NCI-H2107 treated with DMSO at 0.1 percent for 48 hours (cell line): ENCODE results near the gene FGF6.
"Not testable (repeated sequence)": the region's sequence is repeated elsewhere in the genome, so short reads cannot be mapped to it uniquely, and the experiment has no call there.

Source experiments
- DNase-seq: peaks from one replicate; lab custom pipeline; 2025; ENCODE audit not compliant: unreplicated experiment; lab: John Stamatoyannopoulos, UW

FGF6 gene, protein sequence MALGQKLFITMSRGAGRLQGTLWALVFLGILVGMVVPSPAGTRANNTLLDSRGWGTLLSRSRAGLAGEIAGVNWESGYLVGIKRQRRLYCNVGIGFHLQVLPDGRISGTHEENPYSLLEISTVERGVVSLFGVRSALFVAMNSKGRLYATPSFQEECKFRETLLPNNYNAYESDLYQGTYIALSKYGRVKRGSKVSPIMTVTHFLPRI

DNA sequence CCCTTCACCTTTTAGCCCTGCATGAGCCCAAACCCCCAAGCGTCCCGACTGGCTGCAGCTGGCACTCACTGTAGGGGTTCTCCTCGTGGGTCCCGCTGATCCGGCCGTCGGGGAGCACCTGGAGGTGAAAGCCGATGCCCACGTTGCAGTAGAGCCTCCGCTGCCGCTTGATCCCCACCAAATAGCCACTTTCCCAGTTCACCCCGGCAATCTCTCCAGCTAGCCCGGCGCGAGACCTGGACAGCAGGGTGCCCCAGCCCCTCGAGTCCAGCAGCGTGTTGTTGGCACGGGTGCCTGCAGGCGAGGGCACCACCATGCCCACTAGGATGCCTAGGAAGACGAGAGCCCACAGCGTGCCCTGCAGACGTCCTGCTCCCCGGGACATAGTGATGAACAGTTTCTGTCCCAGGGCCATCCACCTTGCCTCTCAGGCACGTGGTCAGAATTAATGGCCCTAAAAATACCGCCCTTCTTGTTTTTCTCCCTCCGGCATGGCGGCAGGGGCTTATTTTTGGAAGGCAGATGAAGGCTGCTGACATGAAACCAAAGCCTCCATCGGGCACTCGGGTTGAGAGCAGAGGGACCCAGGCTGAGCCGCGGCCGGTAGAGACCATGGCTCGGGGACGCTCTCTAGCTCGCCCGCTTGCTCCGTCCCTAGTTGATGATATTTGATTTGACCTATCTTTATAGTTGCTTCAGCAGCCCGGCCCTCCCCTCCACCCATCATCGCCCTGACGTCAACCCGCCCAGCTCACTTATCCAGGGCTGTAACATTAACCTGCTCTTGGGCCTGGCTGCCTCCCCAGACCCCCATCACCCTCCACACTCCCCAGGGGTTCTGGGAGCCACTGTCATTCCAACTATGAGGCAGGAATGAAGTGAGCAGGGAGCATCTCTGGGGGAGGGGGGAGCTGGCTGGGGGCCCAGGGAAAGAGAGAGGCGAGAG, at the start of gene FGF6:
Gene FGF6 (minus strand): TSS at position 660 of the 946 bp plus-strand sequence. CDS start 245 bp downstream, at position 415.
- DNase-seq, result no peak

DNA sequence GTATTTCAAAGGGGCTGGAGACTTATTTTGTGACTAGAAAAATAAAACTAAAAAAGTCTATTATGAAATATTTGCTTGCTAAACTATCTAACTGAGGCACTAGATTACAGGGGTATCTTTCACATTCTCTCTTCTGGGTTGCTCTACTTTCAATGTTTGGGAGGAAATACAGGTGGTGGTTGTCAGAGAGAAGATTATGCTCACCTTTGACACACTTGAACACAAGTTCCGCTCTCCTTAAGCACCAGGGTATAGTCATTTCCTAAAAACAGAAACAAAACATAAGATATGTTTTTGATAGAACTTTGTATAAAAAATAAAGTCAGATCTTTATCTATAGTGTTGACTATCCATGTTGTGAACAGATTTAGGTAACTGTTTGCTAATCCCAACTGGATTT, 45.4 kb upstream of the FGF6 start:
- DNase-seq, result no peak

DNA sequence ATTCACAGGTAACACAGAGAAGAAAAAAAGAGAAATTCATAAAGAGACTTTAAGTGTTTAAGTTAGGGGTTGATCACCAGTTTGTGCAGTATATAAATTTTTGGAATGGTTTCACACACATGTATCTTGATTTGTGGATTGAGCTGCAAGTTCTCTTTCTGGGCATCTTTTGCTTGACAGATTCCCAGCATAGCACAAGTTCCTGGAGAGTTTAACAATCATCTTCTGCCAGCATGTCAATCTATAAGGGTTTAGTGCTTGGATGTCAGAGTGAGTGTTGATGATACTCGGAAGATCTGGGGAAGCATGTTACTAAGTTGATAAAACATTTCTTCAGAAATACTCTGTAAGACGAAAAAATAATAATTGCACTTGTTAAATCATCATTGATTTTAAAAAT, 43.9 kb upstream of the FGF6 start:
- DNase-seq, result no peak

DNA sequence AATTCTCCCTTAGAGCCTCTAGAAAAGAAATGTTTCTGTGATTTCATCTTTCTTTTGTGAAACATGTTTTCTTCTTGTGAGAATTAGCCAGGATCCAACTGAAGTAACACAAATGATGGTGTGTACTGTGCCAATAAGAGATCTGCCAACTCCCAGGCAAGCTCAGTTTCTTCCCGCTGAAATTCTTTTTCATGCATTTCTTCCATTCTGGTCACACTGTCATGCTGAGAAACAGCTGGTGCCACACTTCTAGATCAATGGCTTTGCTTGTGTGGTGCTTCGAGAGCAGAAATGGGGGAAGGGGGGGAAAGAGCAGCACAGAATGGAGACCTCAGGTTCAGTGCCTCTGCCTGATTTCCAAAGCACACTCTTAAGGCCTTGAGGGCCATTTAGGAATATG, 41.4 kb upstream of the FGF6 start:
- no peak for DNase-seq

DNA sequence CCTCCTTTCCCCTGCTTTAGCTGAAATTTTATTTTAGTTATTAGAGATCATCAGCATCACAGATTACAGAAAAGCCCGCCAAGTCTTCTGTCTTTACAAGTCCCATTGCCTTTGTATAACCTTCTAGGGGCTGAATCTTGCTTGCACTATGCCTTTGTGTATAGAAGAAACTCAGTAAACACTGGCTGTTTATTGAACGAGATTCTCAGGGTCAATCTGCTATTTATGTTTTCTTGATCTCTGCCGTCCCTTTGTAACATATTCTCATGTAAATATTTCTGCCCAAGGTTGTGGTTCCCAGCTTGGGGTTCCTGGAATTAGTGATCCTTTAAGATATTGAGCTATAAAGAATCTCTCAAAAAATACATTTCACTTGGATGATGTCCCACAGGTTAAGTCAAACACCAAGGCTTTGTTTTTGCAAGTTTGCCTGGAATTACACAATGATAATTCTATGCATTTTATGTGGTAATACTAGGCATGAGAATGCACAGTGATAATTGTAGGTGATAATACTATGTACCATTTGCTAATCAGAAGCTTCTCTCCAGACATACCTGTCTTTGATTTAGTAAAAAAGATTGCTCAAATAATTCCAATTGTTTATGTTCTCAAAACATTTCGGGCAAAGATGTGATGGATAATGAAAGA, 40.6 kb upstream of the FGF6 start:
- DNase-seq, result no peak

DNA sequence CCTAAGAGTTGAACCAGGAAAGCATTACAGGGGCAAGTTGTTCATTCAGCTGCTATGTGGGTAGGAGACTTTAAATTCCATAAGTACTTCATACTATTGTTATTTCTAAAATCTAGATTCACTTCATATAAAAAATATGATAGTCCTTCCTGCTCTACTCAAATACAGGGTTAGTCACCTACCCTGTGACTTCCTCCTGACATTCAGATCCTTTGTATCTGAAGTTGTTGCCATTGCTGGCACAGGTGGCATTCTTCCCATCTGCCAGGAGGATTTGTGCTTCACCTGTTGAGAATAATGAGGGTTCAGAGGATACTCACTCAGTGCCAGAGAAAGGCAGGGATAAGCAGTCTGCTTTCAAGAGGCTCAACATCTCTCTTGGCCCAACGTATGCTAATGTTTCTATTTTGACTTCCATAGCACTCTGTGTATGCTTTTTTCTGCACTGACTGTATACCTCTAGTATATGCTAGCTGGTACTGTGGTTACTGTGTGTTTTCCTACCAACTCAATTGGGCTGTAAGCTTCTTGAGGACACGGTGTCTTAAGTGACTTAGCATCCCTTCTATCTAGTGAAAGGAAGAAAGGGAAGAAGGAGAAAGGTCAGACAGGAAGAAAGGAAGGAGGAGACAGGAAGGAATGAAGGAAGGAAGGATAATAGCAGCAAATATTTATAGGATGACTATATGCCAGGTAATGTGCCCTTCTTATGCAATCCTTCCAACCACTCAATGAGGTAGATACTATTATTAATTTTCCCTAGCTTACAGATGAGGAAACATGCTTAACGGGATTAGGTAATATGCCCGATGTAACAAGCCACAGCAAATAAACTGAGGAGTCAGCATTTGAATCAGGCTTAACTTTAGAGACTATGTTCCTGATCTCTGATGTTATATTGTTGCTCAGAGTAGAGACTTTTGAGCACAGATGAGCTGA, 38.5 kb upstream of the FGF6 start:
- DNase-seq, result peak; percentile 50

DNA sequence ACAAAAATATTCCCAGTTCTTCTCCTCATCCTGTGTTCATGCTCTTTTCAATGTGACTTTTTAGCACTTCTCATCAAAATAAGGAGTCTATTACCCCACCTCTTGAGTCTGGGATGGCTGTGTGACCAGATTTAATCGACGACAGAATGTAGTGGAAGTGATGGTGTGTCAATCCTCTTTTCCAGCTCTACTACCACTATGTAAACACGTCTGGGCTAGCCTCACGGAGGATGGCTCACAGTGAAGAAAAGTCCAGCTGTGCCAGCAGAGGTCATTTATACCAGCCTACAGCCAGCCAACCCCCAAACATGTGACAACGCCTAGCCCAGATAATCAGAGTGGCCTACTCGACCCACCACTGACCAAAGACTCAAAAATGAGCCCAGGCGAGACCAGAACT, 37.3 kb upstream of the FGF6 start:
- no peak for DNase-seq

DNA sequence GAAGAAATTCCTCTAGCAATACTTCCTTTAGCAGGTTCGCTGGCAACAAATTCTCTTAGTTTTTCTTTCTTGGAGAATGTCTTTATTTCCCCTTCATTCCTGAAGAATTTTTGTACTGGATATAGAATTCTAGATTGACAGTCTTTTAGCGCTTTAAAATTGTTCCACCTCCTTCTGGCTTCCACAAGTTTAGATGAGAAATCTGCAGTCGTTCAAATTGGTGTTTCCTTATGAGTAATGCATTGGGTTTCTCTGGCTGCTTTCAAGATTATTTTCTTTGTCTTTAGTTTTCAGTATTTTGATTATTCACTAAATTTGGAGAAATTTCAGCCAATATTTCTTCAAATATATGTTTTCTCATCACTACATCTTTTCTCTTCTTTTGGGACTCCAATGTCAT, 33.3 kb upstream of the FGF6 start:
- no peak for DNase-seq

DNA sequence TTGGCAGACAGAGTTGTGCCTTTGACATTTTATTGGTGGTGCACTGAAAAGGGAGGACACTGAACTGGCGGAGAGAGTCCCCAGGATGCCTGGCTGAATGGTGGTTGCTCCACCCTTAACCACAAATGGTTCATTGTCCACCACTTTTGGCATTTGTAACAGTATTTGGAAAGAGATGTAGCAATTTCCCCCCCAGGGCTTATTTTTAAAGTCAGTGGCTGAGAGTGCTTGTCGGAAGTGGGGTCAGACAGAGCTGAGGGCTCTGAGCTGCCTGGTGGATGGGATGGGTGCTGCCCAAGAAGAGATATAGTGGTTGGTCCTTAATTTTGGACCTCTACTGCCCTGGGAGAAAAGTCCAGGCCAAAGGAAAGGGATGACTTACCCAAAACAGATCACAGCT, 31.5 kb upstream of the FGF6 start:
- no peak for DNase-seq

DNA sequence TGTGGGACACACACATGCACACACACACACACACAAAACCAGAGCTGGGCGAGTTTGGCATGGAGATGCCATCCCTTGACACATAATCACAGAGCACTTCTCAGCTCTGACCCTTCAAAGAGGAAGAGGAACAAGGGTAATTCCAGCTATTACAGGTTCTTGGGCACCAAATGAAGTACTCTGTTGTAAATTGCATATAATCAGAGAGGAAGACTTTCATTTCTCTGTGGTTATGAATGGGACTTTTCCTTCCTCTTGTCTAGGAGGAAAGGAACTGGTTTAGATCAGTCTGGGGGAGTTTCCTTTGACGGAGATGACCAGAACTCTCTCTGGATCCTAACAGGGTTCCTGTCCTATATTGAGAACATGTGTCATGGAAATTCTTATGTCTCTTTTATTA, 26.4 kb upstream of the FGF6 start:
- no peak for DNase-seq

DNA sequence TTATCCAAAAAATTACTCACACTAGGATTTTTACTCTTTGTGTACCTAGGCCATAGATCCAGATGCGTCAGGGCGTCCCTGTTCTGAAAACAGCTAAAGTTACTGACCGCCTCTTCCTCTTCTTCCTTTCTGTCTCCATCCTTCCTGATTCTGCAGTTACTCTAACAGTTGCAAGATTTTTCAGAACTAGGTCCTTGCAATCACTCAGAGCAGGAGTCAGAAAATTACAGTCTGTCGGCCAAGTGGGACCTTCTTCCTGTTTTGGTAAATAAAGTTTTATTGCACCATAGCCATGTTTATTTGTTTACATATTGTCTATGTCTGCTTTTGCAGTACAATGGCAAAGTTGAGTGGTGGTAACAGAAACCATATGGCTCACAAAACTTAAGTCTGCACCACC, 25.6 kb upstream of the FGF6 start:
- no peak for DNase-seq

DNA sequence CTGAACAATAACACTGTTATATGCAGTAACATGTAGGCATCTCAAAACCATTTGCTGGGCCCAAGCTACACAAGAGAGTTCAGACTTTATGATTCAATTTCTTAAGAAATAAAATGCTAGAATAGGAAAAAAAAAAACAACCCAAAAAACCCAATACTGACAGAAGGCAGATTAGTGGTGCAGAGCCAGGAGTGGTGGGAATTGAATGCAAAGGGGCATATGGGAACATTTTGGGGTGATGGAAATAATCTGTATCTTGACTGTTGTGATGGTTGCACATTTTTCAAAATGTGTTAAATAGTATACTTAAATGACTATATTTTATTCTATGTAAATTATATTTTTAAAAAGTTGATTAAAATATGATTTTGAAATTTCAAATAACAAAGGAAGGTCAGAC, 23.4 kb upstream of the FGF6 start:
- DNase-seq, result no peak

DNA sequence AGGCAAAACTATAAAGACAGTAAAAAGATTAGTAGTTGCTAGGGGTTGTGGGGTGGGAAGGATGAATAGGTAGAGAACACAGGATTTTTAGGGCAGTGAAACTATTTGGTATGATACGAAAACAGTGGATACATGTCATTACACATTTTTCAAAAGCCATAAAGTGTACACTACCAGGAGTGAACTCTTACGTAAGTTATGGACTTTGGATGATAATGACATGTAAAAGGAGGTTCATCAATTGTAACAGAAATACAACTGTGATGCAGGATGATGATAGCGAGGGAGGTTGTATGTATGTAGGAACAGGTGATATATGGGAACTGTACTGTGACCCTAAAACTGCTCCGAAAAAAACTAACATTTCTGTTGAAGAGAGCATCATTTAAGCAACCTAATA, 15.1 kb upstream of the FGF6 start:
- no peak for DNase-seq

DNA sequence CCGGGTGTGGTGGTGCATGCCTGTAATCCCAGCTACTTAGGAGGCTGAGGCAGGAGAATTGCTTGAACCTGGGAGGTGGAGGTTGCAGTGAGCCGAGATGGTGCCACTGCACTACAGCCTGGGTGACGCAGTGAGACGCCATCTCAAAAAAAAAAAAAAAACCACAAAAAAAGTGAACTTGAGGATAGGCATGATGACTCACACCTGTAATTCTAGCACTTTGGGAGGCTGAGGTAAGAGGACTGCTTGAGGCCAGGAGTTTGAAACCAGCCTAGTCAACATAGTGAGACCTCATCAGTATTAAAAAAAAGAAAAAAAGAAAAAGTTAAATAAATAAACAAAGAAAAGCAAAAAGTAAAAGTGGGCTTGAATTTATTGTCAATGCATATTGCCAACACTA, 10.2 kb upstream of the FGF6 start:
- not testable (repeated sequence) for DNase-seq

DNA sequence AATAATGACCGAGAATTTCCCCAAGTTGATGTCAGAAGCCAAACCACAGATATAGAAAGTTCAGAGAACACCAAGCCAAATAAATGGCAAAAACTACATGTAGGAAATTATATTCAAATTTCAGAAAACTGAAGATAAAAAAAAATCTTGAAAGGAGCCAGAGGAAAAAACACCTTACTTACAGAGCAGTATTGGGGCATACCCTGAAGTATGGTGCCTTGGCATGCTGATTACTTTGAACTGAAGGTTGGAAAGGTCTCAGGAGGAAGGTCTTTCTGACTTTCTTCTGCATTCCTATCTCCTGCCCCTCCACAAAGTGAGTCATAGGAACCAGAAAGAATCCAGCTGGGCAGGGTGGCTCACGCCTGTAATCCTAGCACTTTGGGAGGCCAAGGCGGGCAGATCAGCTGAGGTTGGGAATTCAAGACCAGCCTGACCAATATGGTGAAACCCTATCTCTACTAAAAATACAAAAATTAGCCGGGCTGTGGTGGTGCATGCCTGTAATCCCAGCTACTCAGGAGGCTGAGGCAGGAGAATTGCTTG, 8.8 kb upstream of the FGF6 start:
- DNase-seq, result no peak

DNA sequence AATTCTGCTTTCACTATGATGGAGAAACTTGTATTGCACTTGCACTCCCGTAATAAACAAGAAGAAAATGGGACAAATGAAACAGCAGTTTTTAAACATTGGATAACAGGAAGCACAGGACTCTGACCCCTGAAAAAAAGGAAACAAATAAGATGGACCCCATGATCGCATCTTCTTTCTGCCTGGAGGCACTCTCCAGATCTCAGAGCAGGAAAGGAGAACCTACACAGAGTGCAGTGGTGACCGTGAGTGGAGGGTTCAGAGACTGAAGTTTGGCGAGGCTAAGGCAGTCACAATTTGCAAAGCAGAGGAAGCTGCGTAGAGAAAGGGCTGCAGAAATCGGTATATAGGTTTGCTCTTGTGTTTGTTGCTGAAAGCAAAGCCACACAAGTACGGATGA, 6.1 kb upstream of the FGF6 start:
- no peak for DNase-seq

DNA sequence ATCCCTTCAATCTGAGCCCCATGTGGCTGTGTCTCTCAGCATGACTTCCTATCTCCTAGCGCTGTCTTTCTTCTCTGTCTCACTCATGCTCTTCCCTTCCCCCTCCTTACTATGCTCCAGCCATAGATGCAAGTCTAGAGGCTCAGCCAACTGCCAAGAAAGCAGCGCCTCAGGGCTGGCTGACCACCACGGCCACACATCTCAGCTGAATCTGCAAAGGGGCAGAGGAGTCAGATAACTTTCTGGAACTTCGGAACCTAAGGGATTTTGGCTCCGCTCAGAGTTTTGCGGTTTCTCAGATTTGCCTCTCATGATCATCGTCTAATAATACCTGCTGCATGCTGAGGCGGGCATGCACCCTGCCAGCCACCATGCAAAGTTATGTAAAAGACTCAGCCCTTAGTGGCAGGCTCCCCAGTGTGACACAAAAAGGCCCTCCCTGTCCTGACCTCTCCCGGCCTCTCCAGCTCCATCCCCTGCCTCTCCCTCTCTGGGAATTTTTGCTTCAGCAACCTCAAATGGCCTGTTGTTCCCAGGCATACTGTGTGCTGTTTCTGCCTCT, 5.0 kb upstream of the FGF6 start:
- no peak for DNase-seq

DNA sequence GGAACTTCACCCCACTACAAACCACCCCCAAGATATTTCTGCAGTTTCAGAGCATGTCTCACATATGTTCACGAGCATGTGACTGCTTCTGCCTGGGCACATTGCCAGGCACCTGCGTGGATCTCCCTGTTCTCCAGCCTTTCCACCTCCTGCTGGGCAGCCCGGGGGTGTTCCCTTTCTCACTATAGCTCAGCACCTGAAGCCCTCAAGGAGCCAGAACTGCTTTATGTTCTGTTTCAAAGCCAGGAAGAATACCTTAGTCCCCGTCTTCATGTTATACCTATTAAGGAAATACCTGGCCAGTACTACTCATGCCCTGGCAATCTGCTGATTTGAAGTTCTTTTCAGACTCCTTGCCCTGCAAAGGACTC, 4.2 kb upstream of the FGF6 start:
- peak; percentile 82 for DNase-seq

DNA sequence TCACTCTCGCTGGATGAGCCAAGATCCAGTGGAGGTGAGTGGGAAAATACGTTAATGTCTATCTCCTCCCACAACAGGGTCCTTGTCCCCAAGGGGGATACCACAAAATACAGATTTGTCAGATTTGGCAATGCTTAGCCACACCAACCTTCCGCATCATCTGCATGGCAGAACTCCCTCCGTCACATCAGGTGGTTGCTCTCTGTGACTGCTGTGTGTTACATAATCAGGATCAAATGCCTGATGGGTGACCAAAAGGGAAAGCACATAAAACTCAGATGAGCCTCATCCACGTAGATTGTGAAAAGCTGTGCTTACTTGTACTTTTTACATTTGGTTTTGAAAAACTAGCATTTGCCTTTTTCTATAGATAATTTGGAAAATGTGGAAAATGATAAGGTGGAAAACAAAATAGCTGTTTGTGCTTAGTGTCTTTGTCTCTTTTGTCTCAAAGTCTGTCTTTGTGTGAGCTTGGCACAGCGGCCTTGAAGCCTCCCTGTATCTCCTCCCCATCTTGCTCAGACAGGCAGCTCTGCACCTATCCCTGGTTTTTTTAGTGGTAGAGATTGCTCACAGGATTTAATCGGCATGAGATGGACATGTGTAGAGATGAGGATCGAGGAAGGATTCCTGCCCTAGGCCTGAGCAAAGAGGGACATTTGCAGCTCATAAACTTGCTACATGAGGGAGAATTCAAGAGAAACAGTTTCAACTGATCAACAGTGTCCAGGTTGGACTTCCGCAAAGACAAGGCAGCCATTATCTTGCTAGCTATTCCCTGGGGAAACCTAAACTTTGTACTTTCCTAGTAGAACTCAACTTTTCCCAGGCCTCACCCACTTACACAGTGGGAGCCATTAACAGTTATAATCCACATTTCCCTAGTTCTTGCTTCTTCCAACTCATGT, 3.6 kb upstream of the FGF6 start:
- DNase-seq, result no peak
